VCaP (cell line): ENCODE results near the gene KAT7.
"Not testable (repeated sequence)": the region's sequence is repeated elsewhere in the genome, so short reads cannot be mapped to it uniquely, and the experiment has no call there.

Source experiments
- H3K27ac ChIP-seq: fragments of 450-650 bp; 2 replicates; pipeline ENCODE4 v1.5.1; 2017
- TF ChIP-seq, protein P1 (sequence below): fragments of 450-650 bp; conservative IDR thresholded peaks from 2 replicates; pipeline ENCODE4 v1.5.1; 2017; ENCODE audit warnings: mild to moderate bottlenecking, moderate library complexity

The KAT7 gene

DNA sequence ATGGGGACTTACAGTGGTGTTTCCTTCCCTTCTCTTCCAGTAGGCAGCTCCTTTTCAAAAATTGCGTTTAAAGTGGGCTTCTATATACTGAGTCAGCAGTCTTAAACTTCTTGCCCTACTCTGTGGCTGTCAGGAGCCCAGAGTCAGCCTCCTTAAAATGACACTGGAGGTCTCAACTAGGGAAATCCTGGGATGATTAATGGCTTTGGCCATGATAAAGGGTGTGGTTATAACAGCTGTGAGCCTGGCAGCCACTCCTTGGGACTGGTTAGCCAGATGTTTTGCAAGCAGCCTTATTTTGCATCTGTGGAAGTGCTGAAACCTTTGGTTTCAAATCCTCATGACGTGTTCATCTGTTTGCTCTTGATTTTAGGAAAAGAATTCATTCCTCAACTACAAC lies 34.3 kb downstream of the KAT7 start:
- peak overlapping the region; percentile 96 for H3K27ac ChIP-seq
- TF ChIP-seq, protein P1, sequence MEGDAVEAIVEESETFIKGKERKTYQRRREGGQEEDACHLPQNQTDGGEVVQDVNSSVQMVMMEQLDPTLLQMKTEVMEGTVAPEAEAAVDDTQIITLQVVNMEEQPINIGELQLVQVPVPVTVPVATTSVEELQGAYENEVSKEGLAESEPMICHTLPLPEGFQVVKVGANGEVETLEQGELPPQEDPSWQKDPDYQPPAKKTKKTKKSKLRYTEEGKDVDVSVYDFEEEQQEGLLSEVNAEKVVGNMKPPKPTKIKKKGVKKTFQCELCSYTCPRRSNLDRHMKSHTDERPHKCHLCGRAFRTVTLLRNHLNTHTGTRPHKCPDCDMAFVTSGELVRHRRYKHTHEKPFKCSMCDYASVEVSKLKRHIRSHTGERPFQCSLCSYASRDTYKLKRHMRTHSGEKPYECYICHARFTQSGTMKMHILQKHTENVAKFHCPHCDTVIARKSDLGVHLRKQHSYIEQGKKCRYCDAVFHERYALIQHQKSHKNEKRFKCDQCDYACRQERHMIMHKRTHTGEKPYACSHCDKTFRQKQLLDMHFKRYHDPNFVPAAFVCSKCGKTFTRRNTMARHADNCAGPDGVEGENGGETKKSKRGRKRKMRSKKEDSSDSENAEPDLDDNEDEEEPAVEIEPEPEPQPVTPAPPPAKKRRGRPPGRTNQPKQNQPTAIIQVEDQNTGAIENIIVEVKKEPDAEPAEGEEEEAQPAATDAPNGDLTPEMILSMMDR, result no peak

DNA sequence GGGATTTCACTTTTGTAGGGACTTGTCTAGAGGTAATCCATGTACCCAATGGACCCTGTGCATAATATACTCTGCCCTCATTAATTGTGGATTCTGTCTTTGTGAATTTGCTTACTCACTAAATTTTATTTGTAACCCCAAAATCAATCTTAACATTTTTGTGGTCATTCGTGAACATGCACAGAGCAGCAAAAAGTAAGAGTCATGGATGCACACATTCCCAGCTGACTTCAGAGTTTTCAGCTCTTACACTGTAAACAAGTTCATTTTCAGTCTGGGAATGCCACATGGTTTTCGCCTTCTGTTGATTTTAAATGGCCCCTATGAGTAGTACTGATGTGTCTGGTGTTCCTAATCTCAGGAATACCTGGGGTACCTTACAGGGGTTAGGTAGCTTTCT lies 35.1 kb downstream of the KAT7 start:
- H3K27ac ChIP-seq, result peak overlapping the region; percentile 96
- TF ChIP-seq, protein P1, result no peak

DNA sequence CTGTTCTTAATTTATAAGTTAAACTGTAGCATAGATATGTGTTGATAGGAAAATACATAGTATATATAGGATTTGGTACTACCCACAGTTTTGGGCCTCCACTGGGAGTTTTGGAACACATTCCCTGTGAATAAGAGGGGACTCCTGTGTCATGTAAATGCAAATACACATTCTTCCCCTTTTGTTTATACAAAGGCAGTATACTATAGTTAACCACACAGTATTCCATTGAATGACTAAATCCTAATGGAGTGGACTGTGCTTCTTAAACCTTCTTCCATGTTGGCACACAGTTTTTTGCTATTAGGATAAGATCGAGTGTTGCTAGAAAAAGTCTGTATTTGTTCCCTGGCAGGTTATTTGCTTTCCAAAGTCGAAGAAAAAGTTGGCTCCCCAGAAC lies 37.2 kb downstream of the KAT7 start:
- no peak overlapping the region for H3K27ac ChIP-seq
- TF ChIP-seq, protein P1, result no peak

DNA sequence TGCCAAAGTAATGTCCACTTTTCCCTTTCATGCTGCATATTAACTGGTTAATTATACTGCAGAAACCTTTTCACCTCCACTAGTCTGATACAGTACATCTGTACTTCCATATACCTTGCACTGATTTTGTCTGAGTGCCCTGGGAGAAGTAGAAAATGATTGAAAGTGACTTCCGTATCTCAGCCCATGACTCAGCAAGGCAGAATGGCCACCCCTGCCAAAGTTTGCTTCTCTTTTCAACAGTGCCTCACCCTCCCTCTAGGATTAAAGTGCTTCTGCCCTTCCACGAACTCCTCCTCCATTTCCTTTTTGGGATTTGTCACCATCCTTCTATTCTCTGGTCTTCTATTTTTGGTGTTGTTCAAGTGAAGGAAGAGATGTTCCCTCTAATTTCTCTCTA lies 39.8 kb downstream of the KAT7 start:
- not testable (repeated sequence) for H3K27ac ChIP-seq

DNA sequence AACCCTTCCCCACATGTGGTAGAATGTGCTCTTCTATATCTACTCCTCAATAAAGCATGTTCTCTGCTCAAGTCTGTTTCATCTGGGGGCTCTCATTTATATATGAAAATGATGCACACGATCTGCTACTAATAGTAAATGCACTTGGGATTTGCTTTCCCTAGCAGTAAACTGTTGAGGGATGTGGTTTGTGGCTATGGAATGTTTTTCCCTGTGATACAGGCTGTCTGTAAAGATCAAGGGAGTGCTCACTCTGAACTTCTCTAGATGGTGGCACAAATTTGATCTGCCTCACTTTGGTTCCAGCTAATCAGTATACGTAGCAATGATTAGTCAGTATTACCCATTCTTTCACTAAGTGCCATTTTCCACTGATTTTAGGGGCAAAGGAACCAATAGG lies 40.5 kb downstream of the KAT7 start:
- no peak overlapping the region for H3K27ac ChIP-seq
- TF ChIP-seq, protein P1, result no peak

DNA sequence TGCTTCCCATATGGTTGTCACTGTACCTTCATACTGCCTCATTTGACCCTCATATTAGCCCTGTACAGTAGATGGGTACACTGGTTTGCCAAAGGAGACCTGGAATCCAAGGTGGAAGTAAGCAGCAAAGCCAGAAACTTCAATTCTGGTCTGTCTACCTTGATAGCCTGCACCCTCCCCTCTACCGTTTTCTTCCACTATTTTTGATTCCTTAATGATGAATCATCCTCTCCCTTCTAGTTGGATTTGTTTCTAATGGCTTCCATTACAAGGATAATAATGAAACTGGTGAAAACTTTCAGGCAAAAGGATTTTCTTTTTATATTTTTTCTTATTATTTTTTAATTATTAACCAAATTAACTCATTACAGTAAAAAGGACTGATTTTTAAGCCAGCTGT lies 42.1 kb downstream of the KAT7 start:
- H3K27ac ChIP-seq, result no peak overlapping the region
- TF ChIP-seq, protein P1, result no peak

DNA sequence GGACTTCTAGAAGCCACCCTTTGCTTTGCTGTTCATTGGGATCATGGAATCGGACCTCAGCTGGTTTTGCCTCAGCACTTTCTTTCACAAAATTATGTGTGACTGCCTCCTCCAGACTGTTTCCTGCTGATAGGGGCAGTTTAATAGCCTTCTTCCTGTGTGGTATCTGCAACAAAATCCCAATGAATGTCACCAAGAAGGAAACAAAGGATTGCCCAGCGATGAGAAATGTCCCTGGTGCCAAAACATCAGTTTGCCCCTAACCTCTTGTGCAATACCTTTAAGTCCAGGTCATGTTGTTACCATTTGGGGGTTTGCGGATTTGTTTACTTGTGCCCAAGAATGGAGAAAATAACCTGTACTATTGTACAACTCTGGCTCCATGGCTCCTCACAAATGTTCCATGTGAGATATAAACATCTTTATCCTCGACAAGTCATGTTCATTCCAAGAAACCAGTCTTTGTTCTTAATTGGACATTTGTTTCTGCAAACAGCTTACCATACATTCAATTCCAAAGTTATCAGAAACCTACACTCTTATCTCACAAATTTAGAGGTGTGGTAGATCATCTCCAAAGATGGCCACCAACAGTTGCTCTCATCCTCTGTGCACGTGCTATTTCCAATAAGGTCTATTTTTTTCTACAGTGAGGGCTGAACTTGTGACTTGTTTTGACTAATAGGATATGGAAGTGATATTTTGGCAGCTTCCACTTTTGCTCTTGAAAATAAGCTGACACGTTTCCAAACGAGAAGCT lies 44.5 kb downstream of the KAT7 start:
- H3K27ac ChIP-seq, result no peak overlapping the region
- TF ChIP-seq, protein P1, result no peak

DNA sequence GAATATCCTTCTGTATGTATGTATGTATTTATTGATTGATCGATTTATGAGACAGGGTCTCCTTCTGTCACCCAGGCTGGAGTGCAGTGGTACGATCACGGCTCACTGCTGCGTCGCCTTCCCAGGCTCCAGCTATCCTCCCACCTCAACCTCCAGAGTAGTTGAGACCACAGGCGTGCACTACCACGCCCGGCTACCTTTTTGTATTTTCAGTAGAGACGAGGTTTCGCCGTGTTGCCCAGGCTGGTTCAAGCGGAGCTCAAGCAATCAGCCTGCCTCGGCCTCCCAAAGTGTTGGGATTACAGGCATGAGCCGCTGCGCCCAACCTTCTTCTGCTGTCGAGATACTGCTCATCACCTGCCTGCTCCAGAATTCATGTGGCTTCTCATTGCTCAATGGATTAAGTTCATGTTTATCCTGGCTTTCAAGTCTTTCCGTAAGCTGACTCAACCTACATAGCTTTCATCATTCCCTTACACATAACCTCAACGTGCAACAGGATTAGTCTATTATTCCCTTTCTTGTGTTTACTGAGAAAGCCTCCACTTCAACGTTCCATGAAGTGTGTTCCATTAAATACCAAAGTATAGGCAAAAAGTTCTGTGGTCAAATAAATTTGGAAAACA lies 45.8 kb downstream of the KAT7 start:
- TF ChIP-seq, protein P1, result no peak
- peak overlapping the region; percentile 91 for H3K27ac ChIP-seq
